ENCODE measurements around the gene AFG1L.

AFG1L gene

DNA sequence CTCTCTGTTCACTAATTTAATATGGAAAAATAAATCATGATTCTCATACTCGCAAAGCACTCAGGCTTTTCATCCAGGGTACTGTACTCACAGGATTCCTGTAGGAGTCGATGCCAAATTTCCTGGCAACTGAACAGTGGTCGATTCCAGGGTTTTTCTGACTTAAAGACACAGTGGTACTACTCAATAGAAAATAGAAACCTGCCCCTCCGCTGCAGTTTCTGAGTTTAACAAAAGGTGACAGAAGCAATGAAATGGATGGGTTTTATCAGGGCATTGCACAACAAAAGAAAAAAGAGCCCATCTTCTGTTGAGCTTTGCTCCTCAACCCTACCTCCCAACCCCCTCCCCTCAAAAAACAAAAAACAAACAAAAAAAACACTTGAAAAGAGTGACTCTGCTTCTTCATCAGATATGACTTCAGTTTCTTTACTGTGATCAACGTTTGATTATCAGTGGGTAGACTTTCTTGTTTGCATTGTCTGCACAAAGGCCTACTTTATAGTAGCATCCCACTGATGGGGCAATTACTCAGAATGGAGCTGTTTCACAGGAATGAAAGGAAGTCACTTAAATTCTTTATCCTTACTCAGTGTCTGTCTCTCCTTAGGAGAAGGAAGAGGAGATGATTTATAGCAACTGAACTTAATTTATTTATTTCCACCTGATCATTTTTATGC lies 169.7 kb downstream of the AFG1L start:
- no peak for DNase-seq

GRCh38 chr6:108465098-108465495 lies 170.2 kb downstream of the AFG1L start:
- peak; percentile 13 for DNase-seq

GRCh38 chr6:108468346-108468745 lies 173.5 kb downstream of the AFG1L start:
- DNase-seq, result no peak

DNA sequence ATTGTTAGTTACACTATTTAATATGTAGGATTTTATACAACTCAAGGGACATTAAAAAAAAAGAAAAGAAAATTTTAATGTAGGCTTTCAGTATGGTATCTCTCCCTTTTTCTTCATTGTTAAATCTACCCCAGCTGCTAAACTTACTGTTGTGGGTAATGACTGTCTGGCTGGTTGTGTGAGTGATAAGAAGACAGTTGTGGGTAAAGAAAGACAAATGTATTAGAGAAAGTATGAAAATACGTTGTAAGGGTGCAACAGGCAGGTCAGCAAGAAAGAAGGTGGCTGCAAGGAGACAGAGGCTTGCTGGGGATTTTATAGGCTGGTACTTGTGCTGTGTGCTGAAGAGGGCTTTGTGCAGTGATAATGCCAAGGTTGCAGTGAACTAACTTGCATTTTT lies 174.5 kb downstream of the AFG1L start:
- no peak for DNase-seq

DNA sequence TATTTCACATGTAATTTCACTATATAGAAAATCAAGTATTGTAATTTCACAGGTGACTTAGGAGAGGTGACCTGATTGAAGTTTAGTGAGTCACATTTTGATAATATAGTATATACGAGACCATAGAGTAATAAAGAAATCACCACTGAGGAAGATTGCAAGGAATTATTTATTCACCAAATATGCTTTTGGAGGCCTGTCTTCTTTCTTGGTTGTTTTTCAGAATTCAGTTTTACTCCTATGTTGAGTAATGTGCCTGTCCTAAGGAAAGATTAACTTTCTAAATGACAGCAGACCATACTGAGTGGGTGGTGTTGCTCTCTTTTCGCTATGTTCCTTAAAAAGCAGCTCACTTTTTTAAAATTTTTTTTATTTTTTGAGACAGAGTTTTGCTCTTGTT lies 178.3 kb downstream of the AFG1L start:
- no peak for DNase-seq

DNA sequence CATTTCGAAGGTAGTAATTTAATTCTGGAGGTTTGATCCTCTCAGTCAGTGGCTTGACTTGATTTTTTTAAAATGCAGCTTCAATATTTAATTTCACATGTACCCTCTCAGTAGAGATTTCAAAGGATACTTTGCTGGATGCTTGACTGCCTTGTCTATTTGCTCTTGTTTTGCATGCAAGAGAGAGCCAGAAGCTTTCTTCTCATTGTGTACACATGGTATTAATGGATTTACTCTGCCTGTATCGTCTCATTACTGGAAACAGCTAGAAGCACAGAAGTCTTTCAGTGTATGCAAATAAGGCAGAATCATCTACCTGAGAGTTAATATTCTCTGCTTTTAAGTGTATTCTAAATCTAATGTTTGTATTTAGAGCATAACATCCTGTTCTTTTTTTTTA lies 181.5 kb downstream of the AFG1L start:
- no peak for DNase-seq

DNA sequence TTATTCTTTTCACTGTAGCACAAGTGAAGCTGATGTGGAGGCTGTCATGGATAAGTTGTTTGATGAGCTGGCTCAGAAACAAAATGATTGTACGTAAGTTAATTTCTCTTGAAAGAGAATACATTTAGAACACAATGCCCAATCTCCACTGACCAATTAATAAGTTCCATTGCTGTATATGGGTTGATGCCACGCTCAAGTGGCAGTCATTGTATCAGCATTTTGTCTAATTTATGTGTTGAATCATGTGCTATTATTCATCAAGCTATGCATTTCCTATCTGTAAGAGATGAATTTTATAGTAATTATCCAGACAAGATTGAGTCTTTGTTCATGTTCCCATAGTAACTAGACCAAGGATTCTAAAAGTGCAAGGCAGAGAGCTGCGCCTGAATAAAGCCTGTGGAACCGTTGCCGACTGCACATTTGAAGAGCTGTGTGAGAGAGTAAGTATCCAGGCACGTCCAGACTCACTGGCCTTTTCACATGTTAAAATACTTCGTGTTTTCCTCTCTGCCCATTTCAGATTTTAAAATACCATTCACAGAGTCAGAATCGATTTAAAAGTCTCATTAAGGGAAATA lies 182.1 kb downstream of the AFG1L start:
- no peak for DNase-seq

GRCh38 chr6:108482559-108482958 lies 187.7 kb downstream of the AFG1L start:
- no peak for DNase-seq

DNA sequence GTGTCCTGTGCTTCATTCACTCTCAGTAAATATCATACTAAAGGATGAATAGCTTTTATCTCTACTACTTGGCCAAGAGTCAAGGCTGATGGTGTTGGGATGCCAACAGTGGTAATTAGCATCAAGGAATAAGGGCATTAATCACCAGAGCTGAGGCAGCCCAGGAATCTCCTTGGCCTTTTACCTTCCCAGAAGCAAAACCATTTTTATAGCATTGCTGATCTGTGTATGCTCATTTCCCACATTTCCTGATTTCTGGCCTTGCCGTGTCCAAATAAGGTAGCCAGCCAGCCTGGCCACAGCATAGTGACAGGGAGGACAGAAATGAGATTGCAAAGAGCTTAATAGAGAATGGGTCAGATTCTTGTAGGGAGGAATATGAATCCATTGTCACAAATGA lies 189.2 kb downstream of the AFG1L start:
- no peak for DNase-seq

DNA sequence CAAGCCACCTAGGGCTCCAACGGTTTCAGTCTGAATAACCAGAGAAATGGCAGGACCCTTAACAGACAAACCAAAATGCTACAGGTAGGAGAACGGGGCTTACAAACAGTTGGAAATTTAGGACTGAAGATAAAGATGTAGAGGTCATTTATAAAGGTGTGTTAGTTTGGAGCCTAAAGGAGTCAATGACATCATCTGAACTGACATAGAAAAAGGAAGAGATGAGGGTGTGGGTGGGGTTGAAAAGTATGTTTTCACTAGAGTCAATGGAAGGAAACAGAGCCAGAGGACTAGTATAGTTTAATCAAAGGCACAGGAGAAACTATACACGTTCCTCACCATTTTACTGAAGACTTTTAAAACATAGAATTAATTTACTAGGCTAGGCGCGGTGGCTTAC lies 194.8 kb downstream of the AFG1L start:
- no peak for DNase-seq

DNA sequence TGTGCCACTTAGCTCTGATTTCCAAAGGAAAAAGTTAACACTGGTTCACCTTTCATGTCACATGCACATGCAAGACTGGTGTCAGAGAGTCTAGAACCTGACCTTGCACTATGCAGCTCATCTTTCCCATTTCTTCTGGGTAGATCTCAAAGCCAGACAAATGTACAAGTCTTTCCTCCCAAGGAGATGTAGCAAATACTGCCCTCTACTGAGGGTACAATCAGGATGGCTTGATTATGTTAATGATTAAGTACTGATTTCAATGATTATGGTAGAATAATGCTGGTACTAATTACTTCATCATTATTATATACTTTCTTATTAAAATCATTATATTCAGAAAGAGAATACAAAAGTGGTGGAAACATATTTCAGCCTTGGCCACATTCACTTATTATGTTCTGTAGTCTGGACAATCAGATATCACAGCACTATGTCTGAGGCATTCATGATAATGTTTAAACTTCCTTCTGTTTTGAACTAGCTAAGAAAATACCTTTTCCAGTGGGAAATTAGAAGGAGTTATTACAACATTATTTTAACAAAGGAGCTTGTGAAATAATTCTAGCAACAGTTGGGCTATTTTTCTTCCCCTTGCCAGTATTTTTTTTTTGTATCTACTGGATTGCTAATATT lies 197.4 kb downstream of the AFG1L start:
- DNase-seq, result peak; percentile 43

GRCh38 chr6:108494434-108494833 lies 199.6 kb downstream of the AFG1L start:
- DNase-seq, result no peak

DNA sequence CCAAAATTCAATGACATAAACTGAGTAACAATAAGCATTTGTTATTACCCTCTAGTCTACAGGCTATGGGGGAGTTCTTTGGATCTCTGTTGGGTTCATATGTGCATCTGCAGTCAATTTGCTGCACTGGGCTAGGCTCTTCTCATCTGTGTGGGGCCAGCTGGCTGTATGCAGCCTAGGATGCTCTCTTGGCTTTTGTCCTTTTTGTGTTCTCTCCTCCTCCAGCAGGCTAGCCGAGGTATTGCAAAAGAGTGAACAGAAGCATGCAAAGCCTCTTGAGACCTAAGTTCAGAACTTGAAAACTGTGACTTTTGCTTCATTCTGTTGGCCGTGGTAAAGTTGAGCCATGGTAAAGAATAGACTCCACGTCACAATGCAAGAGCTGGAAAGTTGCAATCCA lies 203.0 kb downstream of the AFG1L start:
- peak; percentile 21 for DNase-seq

DNA sequence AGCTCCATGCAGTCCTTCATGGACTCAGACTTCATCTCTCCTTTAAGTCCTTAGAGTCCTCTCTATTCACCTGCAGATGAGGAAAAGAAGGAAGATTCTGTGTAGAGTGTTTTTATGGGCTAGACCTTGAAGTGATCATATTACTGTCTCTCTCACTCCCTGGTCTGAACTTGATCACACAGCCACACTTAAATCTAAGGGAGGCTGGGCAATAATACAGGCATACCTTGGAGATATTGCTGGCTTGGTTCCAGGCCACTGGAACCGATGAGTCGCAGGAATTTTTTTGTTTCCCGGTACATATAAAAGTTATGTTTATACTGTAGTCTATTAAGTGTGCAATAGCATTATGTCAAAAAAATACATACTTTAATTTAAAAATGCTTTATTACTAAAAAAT lies 206.7 kb downstream of the AFG1L start:
- DNase-seq, result no peak

GRCh38 chr6:108502832-108503231 lies 208.0 kb downstream of the AFG1L start:
- peak; percentile 84 for DNase-seq

DNA sequence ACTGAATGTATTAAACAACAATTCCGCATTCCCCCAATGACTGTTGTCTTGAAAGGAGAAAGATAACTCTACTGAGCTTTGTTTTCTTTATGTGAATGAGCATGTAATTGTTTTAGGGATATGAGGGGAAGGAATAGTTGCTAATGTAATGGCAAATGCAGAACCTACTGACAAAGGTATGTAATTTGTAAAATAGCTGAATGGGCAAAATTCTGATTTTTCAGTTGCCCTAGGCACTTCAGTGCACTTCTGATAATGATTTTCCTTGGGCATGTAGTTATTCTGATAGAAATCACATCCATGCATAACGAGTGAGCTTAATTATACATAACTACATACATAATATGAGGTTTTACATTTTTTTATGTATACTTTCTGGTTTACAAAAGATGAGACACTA lies 212.5 kb downstream of the AFG1L start:
- no peak for DNase-seq

GRCh38 chr6:108510461-108511319 lies 215.8 kb downstream of the AFG1L start:
- no peak for DNase-seq

- no peak for DNase-seq
Measured at GRCh38 chr6:108518714-108519576, 224.1 kb downstream of the AFG1L start.

DNA sequence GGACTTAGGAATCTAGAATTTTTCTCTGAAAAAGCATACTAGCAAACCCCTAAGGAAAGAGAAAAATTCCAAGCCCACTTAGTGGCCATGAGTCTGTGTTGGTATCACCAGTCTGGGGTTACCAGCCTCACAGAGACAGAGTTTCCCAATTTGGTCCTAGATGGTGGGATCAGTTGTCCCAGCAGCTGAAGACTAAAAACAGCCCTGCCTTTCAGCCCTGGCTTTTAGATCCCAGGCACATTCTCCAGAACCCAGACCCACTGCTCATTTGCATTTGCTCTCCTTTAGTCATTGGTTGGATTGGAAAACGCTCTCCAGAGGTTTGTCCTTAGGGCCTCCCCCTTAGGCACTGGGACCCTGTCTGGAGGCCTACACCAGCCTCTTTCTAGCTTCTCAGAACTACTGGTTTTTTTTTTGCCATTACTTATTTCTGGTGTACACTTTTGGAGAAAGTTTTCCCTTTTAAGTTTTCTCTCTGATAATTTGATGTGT lies 226.8 kb downstream of the AFG1L start:
- DNase-seq, result no peak

DNA sequence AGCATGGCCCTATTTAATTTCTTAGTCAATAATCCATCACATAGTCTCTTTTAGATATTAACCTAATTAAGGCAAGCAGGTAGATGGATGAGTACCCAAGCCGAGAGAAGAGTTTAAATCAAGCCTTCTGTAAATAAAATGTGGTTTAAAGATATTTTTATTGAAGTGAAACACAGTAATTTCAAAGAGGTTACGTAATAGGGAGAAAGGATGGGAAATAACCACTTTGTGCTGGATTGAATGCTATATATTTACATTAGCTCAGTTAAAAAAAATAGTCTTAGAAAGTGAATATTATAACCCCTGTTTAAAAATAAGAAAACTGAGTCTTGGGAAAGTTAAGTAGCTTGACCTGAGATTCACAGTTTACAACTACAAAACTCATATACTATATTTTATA lies 228.8 kb downstream of the AFG1L start:
- DNase-seq, result no peak

- DNase-seq, result no peak
Measured at GRCh38 chr6:108524528-108525248, 229.8 kb downstream of the AFG1L start.

- no peak for DNase-seq
Measured at GRCh38 chr6:108526739-108527174, 231.9 kb downstream of the AFG1L start.
